Suprapubic skin (tissue), 4 donors: ENCODE measurements around the gene PABPN1.

Experiments
- EP300 ChIP-seq: sonication (generic); formaldehyde crosslinking; IDR thresholded peaks from one replicate; pipeline ENCODE4 v1.6.1; 2017; ENCODE audit warnings: antibody characterized with exemption
- POLR2AphosphoS5 ChIP-seq, 3 donors: sonication (generic); formaldehyde crosslinking; IDR thresholded peaks; one replicate each; pipeline ENCODE4 v1.6.1; 2017; ENCODE audit warnings: antibody characterized with exemption in 3 of 3
- TF ChIP-seq, protein P1 (sequence below), 2 donors: fragments of 200-600 bp in 1 of 2; fragments of 450-650 bp in 1 of 2; sonication (generic) in 1 of 2; IDR thresholded peaks; one replicate each; pipeline ENCODE4 v1.5.1; 2016 to 2019; ENCODE audit warnings: antibody characterized with exemption in 2 of 2, mild to moderate bottlenecking in 1 of 2, moderate library complexity in 1 of 2

GRCh38 chr14:23351681-23352505, 30.6 kb downstream of the PABPN1 start:
- TF ChIP-seq, protein P1, sequence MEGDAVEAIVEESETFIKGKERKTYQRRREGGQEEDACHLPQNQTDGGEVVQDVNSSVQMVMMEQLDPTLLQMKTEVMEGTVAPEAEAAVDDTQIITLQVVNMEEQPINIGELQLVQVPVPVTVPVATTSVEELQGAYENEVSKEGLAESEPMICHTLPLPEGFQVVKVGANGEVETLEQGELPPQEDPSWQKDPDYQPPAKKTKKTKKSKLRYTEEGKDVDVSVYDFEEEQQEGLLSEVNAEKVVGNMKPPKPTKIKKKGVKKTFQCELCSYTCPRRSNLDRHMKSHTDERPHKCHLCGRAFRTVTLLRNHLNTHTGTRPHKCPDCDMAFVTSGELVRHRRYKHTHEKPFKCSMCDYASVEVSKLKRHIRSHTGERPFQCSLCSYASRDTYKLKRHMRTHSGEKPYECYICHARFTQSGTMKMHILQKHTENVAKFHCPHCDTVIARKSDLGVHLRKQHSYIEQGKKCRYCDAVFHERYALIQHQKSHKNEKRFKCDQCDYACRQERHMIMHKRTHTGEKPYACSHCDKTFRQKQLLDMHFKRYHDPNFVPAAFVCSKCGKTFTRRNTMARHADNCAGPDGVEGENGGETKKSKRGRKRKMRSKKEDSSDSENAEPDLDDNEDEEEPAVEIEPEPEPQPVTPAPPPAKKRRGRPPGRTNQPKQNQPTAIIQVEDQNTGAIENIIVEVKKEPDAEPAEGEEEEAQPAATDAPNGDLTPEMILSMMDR (IDR thresholded peaks at IDR 0.05) = no peak
- TF ChIP-seq EP300 (no peak), POLR2AphosphoS5 (IDR thresholded peaks at IDR 0.05) (no peak)
